LNCaP clone FGC (cell line): Measurements from ENCODE around the gene INPP4A.

Experiments used
- DNase-seq: peaks from one replicate; pipeline ENCODE4 v3.0.0-alpha.2; 2011; ENCODE audit warnings: low read depth
- H3K4me3 ChIP-seq: 2 replicates; pipeline ENCODE4 v1.5.1; 2011; ENCODE audit warnings: mild to moderate bottlenecking, low read depth, low read length, control low read depth
- TF ChIP-seq, protein P1 (sequence below): IDR thresholded peaks from 2 replicates; pipeline ENCODE4 v1.5.1; 2012; ENCODE audit warnings: mild to moderate bottlenecking; ENCODE audit not compliant: control insufficient read depth, insufficient read depth; ENCODE audit errors: extremely low read depth

The INPP4A gene

DNA sequence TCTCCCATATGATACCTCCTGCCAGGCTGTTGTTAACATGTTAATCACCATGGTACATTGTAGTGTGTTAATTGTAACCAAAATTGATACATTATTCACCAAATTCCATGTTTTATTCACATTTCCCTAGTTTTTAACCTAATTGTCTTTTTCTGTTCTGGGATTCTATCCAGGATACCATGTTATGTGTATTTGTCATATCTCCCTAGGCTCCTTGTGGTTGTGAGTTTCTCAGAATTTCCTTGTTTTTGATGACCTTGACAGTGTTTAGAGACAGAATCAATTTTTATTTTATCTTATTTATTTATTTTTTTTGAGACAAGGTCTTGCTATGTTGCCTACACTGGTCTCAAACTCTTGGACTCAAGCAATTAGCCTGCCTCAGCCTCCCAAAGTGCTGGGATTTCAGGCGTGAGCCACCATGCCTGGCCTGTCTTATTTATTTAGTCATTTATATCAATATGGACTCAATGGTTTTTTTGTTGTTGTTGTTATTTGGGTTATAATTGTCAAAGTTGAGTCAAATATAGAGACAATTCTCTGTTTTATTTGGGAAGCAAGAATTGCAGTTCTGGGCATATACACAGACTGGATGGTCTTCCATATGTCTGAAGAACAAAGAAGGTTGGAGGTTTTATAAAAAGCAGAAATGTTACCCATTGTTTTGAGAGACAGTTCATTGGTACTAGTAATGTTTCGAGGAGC, 42.6 kb downstream of the INPP4A start:
- H3K4me3 ChIP-seq, result no peak overlapping the region
- no peak for DNase-seq
- TF ChIP-seq, protein P1, sequence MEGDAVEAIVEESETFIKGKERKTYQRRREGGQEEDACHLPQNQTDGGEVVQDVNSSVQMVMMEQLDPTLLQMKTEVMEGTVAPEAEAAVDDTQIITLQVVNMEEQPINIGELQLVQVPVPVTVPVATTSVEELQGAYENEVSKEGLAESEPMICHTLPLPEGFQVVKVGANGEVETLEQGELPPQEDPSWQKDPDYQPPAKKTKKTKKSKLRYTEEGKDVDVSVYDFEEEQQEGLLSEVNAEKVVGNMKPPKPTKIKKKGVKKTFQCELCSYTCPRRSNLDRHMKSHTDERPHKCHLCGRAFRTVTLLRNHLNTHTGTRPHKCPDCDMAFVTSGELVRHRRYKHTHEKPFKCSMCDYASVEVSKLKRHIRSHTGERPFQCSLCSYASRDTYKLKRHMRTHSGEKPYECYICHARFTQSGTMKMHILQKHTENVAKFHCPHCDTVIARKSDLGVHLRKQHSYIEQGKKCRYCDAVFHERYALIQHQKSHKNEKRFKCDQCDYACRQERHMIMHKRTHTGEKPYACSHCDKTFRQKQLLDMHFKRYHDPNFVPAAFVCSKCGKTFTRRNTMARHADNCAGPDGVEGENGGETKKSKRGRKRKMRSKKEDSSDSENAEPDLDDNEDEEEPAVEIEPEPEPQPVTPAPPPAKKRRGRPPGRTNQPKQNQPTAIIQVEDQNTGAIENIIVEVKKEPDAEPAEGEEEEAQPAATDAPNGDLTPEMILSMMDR, result no peak

DNA sequence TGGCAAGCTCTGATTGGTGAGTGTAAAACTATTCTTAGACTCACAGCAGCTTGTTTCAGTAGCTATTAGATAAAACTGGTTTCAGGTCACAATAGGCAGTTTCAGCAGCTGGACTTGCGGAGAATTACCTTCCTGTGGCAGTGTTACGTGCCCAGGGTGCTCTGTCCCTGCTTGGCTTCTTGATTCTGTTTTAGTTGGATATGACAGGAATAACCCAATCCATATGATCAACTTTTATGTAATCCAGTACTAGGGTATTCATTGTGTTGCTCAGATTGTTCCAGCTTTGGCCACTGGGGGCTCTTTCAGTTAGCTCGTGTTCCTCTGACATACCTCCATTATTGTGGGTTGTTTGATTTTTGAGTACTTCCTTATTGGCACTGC, 43.1 kb downstream of the INPP4A start:
- TF ChIP-seq, protein P1, result peak; percentile 29; the same call in 1 of the 2 replicates
- H3K4me3 ChIP-seq, result no peak overlapping the region
- DNase-seq, result no peak

DNA sequence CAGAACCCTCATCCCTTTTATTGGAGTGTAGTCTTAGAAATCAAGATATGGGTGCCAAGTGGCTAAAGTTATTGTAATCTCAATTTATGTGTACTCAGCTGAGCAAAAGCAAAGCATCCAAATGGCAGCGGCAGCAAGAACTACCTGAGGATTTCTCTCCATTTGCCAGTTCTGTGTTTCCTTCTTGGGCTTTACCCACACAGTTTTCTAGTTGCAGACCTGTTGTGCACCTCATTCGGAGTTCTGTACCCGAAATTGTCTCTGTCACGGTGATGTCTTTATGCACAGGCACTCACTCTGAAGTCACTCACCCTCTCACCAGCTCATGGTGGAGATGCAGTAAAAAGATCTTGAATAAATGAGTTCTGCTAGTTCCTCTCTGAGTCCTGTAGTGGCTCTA, 43.6 kb downstream of the INPP4A start:
- DNase-seq, result no peak
- TF ChIP-seq, protein P1, result no peak
- H3K4me3 ChIP-seq, result no peak overlapping the region

DNA sequence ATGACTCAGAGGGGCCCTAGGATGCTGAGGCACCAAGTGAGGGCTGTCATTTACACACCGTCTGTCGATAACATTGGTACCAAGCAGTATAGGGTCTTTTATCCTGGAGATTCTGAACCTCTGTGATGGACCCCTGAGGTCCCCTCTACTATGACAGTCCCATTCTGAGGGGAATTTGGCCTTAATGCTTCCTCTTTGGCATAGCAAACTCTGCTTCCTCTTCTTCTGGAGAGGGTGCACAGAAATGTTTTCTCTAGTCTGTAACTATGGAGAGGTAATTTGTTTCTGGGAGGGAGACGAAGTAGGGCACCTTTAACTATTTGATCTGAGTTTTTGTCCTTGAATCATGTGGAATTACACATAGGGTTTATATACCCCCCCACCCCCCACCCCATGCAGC, 44.8 kb downstream of the INPP4A start:
- H3K4me3 ChIP-seq, result no peak overlapping the region
- TF ChIP-seq, protein P1, result no peak
- DNase-seq, result no peak

DNA sequence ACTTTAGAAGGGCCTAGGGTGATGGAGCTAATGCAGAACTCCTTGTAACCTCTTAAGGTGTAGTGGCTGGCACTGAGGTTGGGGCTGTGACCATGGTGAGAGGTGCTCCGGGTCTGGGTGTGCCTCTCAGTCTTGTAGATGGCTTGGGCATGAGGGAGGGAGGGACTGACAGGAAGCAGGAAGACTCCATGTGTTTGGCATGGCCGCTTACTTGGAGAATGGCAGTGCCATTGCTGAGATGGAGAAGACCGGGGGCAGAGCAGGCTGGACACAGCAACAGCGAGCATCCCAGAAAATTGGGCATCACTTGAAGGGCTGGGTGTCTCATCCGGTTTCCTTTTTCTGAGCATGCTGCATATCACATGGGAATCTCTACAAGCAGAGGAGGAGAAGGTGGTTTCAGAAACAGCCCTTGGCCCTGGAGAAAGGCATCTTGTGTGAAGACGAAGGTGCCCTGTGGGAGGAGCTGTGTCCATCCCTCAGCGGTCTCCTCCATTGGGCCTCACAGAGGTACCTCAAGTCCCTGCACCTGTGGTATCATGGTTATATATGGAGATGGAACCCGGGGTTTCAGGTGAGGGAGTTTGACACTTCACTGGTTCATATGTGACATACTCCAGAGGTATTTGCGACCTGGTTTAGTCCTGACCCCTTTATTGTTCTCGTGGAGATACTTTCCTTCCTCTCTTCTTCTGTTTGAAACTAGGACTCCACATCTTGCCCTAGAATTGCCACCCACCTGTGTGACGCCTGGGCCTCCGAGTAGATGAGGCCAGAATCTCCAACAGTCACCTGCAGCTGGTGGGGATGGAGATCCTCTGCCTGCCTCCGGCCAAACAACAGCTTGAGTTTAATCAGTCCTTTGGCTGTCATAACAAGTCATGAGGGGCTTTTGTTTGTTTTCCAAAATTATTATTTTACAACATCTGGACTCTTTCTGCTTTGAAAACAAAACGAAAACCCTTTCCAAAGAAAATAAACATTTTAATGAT, 45.6 kb downstream of the INPP4A start:
- TF ChIP-seq, protein P1, result no peak
- H3K4me3 ChIP-seq, result no peak overlapping the region
- no peak for DNase-seq

DNA sequence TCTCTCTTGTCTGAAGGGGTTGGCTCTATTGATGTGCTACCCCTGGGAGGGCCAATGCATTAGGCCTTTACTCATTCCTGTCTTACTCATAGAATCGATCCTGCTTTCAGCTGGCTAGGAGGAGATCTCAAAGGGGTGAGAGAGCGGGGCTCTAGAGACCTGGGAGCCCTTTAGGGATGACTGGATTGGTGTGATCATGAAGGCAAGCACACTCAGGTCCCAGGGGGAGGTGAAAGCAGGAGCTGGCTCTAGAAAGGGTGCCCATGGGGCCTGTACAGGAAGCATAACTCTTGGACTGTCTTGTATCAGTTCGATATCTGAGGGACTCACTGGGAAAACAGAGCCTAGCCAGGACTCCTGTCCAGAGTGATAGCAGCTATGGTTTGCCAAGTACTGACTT, 47.8 kb downstream of the INPP4A start:
- DNase-seq, result no peak
- TF ChIP-seq, protein P1, result no peak
- H3K4me3 ChIP-seq, result no peak overlapping the region
